NCI-H524 (cell line): ENCODE data around the gene EFCAB6.

ENCODE experiments used
- DNase-seq, 2 experiments: peaks; one replicate each; lab custom pipeline; 2025; lab: John Stamatoyannopoulos, UW

The EFCAB6 gene

GRCh38 chr22:43583501-43583900 lies 228.6 kb downstream of the EFCAB6 start:
- DNase-seq: no peak

- DNase-seq: no peak
These were observed 229.7 kb downstream of the EFCAB6 start for GRCh38 chr22:43582394-43582793.

DNA sequence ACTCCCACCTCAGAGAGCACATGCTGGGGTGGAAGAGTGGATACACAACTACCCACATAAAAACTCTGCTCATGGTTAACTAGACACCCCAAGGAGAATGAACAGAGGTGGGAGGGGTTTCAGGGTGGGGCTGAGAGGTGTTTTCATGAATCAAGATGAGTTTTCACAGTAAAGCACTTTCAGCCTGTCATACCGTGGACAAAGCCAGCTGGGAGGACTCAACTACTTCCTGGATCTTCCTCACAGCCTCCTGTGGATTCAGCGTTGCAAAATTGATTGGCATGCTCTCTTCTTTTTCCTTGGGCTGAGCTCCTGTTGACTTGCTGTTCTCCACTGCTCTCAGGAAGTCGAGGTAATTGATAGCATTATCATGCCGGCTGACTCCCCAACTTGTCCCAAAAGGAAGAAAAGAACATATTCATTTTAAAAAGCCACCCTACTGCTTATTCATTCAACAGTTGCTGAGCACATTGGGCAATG lies 231.8 kb downstream of the EFCAB6 start:
- DNase-seq: no peak

- no peak for DNase-seq
These were observed 237.4 kb downstream of the EFCAB6 start for GRCh38 chr22:43574738-43575137.

DNA sequence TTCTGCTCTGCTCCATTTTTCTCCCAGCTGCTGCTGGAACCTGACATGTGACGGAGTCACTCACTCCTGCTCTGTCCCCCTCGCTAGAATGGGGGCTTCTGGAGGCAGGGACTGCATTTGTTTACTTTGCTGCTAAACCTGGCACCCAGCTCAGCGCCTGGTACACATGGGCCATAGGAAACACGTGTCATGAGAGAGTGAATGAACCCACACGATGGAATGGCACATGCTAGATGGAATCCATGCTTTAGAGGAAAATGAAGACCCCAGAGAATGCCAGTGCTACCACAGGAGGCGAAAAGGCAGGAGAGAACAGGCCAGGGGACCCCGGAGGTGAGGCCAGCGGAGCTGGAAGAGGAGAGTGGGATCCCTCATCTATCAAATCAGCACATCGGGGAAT lies 239.4 kb downstream of the EFCAB6 start:
- no peak for DNase-seq

DNA sequence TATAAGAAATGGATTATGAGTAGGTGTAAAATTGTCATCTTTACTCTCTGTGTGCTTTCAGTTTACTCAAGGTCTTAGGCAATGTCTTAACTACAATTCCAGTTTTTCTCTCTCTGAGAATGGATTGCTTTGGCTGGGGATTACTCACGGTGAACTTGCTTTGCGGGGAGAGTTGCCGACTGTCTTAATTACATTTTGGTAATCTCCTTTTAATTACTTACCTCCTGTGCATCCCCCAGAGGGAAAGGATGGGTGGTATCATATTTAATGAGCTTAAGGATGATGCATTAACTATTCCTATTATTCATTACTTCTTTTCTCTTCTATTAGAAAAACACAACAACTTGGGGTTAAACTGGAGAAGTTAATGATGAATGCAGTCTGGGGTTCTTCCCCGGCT lies 240.9 kb downstream of the EFCAB6 start:
- peak; percentile 78 to 85 for DNase-seq

DNA sequence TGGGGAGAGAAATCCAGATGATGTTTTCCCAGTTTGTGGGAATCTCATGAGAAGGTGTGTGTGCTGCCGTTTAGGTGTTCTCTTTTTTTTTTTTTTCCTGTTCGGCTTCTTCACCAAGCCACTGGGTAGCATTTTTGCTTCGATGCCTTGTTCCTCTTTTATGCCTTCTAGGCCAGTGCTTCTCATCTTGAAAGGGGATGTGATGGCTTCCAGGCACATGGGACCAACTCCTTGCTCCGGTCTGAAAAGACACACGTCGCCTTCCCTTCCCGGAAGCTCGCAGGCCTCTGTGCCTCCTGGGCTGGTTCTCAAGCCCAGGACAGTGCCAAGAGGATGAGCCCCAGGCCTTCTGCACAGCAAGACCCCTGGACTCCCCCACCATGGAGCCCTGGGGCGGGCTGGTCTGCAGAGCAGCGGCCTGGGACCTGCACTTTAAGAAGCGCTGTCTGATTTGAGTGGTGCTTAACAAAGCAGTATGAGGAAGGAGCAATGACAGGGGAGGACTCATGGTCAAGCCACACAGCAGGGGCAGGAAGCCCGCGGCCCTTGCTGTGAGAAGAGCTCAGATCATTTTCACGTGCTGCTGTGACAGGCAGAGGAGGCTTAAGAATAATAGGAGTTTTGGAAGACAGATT lies 241.5 kb downstream of the EFCAB6 start:
- peak; percentile 59 to 75 for DNase-seq

GRCh38 chr22:43569111-43569510 lies 243.0 kb downstream of the EFCAB6 start:
- DNase-seq: no peak

DNA sequence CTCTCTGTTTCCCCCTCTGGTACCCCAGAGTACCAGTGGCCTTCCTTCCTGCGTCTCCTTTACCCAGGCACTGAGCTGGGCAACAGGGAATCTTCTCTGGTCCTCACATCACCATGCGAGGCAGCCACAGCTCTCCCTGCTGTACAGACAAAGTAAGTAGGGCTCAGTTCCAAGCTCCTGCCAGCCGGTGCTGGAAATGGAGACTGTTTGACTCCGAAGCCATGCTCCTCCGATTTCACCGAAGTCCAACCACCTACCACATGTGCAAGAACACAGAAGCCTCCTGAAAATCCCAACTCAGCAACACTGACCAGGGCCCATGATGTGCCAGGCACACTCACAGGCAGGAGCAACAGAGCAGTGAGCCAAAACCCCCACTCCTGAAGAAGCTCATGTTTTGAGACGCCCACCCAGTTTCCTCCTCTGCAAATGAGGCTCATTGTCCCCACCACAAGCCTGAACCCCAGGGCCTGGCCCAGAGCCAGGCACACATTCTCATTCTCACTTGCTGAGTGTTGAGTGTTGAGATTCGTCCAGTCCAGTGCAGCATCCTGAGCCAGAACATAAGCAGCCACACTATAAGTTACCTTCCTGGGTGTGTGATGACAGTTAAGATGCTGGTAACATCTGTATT lies 244.3 kb downstream of the EFCAB6 start:
- DNase-seq: no peak

DNA sequence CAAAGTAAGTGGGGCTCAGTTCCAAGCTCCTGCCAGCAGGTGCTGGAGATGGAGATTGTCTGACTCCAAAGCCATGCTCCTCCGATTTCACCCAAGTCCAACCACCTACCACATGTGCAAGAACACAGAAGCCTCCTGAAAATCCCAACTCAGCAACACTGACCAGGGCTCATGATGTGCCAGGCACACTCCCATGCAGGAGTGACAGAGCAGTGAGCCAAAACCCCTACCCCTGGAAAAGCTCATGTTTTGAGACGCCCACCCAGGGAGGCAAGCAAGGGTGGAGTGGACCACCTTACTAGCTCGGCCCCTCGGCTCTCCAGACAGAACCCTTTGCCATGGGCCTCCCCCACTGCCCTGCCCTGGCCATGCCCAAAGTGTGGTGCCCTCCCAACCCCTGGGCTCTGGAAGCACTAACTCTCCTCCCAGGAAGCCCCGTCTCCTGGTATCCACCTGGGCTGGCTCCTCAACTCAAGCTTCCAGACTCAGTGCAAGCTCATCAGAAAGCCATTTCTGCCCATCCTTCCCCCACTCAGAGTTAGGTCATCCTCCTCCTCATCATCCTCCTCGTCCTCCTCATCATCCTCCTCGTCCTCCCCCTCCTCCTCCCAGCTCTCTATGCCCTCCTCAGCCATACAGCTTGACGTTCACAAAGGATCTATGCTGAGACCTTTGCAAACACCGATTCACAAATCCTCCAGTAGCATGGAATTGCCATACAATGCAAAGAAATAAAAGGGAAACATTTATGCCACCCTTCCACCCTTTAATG lies 245.4 kb downstream of the EFCAB6 start:
- no peak for DNase-seq

DNA sequence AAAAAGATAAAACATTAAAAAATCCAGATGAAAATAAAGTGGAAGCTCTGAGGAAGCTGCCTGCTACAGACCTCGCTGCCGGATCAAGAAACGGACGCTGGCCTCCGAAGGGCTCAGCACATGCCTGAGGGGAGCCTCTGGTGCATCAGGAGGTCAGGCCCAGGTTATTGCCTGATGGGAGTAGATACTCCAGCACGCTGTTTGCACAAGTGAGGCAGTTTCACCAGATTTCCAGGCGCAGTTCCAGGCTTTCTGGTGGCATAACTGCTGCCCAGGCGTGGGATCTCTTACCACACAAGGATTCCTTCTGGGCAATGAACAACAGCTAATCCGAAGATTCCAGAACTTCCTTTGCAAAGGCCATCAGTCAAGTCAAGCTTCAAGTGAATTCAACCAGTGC lies 246.1 kb downstream of the EFCAB6 start:
- DNase-seq: no peak

DNA sequence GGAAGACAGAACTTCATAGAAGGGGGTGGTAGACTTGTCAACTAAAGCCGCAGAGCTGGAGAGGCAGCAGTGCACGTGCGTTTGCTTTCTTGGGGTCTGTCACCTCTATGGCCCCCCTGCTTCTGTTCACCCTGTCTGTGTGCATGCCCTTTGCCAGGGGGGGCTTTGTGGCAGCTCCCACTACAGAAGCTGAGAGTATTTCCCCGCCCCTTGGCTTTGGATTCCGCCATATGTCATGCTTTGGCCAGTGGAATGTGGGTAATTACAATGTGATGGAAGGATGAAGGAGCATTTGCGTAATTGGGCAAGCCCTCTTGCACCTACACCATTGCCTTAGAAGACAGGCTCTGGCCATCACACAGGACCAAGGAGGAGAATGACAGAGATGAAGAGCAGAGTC lies 247.2 kb downstream of the EFCAB6 start:
- DNase-seq: peak; percentile 3 to 7

DNA sequence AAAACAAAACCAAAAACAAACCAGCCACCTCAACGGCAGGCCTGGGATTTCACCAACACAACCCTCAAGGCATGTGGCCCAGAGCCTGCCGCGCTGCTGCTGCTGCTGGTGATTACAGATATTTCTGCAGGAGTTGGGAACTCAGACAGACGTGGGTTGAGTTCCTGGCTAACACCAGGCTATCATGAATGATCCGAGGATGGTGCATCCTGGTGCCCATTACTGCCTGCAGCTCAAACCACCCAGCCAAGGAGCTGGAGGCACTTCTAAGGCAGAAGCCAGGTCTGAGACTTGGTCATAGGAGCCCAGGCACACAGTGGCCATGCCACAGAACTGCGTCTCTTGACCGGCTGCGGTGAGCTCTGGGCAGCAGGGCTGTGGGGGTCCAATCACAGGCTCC lies 248.5 kb downstream of the EFCAB6 start:
- DNase-seq: no peak

DNA sequence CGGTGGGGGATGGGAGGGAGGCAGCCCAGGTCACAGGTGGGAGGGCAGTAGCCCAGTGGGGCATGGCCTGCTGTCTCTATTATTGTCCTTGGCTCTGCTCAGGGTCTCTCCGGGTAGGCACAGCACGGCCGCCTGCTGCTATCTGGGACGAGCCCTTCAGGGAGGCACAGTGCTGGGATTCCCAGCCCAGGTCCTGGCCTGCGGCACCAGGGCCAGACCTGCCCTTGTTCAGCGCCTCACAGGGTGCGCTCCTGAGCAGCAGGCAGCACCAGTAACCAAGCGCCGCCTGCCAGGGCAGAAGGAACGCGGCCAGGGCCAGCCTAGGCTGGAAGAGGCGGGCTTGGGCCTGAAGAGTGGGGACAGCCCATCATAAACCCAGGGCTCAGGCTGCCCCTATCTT lies 249.3 kb downstream of the EFCAB6 start:
- DNase-seq: no peak

DNA sequence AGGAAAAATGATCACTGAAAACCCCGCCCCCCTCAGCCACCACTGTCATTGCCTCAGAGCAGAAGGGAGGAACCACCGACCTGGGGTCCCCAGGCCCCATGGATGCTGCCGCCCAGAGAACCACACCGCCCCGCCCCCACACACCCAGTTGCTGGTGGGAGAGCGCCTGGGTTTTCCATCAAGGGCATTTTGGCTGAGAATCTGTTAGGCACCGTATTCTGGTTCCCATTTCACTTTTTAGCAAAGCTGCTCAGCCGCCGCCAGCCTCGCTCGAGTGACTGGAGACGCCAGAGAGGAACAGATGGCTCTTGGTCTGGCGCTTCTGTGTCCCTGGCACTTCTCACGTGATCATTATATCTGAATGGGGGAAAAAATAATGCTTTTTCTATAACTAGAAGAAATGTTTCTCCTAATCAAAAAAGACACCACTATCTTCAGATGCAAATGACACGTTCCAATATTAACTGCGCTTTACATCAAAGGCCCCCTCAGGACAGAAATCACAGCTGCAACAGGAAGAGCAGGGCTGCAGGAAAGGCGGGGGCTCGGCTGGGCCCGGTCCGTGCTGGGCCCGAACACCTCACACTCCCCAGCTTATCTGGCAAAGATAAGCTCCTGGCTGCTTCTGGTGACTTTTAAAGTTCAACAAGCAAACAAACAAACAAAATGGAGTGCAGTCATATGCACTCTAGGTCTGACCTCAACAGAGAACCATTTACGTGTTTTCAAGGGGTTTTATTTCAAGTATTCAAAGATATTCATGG lies 250.5 kb downstream of the EFCAB6 start:
- peak; percentile 86 to 87 for DNase-seq

DNA sequence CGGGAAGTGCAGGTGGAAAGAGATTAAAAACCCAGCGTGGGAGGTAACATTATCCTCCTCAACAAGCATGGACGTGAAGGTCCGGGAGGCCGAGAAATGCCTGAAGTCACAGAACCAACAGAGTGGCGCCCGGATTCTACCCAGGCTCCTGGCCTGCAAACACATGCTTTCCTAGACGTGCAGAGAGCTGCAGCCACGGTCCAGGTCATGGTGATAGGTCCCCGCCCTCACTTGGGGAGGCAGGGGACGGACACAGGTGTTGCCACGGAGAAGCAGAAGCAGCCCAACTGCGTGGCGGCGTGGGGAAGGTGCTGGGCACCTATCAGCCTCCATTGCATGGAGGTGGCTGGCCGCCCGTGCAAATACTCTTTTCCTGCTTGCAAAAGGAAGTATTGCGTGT lies 251.5 kb downstream of the EFCAB6 start:
- no peak for DNase-seq

GRCh38 chr22:43555561-43556515 lies 256.3 kb downstream of the EFCAB6 start:
- DNase-seq: no peak

- no peak for DNase-seq
These were observed 257.3 kb downstream of the EFCAB6 start for GRCh38 chr22:43554694-43555365.

DNA sequence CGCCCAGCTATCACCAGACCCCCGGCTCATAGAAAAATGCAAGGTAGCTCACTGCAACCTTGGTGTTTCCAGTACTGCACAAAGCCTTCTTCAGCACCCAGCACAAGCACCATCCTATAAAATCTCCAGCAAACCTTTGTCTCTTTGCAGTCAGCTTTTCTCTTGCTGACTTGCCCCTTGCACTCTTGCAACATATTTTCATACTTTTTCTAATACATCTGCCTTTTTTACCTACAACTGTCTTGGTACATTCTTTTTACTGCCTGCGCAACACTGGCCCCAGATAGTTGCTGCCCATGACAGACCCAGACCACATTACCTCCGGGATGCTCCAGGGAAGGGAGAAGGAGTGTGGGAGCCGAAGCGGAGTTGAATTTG lies 257.9 kb downstream of the EFCAB6 start:
- no peak for DNase-seq

DNA sequence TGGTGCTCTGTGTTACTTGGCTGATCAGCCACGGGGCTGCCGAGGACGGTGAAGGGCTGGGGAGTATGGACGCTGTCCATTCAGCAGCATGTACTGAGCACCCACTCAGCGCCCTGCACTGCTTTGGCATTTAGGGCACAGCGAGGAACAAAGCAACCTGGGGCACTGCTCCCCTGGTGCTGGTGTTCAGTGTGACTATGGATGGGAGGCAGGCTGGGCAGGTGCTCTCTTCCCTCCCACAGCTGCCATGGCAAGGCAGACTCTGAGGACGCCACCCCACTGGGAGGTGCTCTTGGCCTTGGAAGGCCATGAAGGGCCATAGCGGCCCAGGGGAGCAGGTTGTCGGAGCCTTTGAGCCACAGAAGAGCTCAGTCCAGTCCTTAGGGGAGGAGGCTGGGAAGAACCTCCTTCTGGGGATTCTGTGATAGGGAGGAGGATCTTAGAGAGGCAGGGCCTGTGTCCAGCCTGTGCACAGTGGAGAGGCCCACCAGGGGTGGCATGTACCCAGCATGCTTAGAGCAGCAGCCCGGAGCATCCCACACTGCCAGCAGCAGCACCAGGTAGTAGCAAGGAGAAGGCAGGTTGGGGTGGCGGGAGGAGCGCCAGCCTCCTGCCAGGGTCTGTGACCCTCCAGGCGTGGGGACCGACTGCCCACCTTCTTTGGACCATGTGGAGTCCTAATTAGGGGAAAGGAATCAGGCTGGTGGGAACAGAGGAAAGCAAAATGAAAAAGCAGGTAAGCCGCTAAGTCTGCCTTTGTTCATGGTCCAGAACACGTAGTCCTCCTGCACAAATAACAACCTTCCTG lies 258.4 kb downstream of the EFCAB6 start:
- DNase-seq: no peak
